Motor neuron (in vitro differentiated cells): Measurements from ENCODE around the gene PRKCE. TPM values are rescaled to one million over a fixed set of nuclear protein-coding genes. Genes with fewer than 3 reads are reported as not detected.

ENCODE experiments used
- ATAC-seq, 8 experiments: fragments of 200-7000 bp; cut with Tn5 transposase; replicated peaks in 6 of 8; 2 replicates each; pipeline ENCODE4 v1.8.0; 2021; ENCODE audit warnings: mild to moderate bottlenecking in 8 of 8, moderate library complexity in 8 of 8
- H3K27ac ChIP-seq, 2 donors: fragments of 250-450 bp; sonication (Bioruptor Pico); 2 replicates each; pipeline ENCODE4 v1.9.0; 2021; ENCODE audit warnings: antibody characterized with exemption in 2 of 2, mild to moderate bottlenecking in 2 of 2, moderate library complexity in 1 of 2
- H3K4me1 ChIP-seq, 2 donors: fragments of 250-450 bp; sonication (Bioruptor Pico); replicated peaks in 1 of 2; 2 replicates each; pipeline ENCODE4 v1.6.1; 2021; ENCODE audit warnings: antibody characterized with exemption in 2 of 2, mild to moderate bottlenecking in 2 of 2, moderate library complexity in 1 of 2
- H3K4me3 ChIP-seq, 5 donors: fragments of 250-450 bp; sonication (Bioruptor Pico); 2 replicates each; pipeline ENCODE4 v1.9.0; 2021; ENCODE audit warnings: antibody characterized with exemption in 5 of 5, mild to moderate bottlenecking in 5 of 5, moderate library complexity in 4 of 5
- WGBS, 10 experiments: fragments of 450-650 bp; shearing (Covaris generic); methylation state at CpG; one replicate each; pipeline ENCODE4 v1.0.0; 2022; 5-methylcytosine and 5-hydroxymethylcytosine counted together
- in situ Hi-C, 9 experiments: fragments of 400-800 bp; cut with MboI; loops; one replicate each; pipeline ENCODE4 v1.15.0; 2021; ENCODE audit warnings: low sequenced_read_pairs in 9 of 9, low pct_unique_long_range_greater_than_20kb in 2 of 9; ENCODE audit not compliant: unreplicated experiment in 9 of 9
- total RNA-seq, 8 experiments: library from RNA; unstranded; fragments of 300-600 nt; gene quantifications; 2 replicates each; pipeline versions ENCODE4 v1.2.3 to v1.2.4, GENCODE V29; 2022

The PRKCE gene
- total RNA-seq, 8 experiments from 2014 or later, result 7.3 to 23.0 (median 14.7) TPM

DNA sequence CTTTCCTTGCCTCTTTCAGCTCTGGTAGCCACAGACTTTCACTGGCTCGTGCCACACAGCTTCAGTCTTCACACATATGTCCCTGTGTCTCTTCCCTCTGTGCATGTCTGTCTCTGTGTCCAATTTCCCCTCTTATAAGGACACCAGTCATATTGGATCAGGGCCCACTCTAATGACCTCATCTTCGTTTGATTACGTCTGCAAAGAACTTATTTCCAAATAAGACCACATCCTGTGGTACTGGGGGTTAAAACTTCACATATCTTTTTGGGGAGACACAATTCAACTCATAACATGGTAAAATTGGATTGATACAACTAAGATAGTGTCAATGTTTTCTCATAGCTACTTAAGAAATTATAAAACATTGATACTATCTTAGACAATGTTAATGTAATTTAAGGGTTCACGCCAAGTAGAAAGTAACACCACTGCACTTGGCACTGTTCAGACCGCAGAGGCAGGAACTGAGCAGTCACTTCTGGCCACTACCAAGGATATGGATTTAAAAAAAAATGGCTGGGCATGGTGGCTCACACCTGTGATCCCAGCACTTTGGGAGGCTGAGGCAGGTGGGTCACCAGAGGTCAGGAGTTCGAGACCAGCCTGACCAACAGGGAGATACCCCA is 526.1 kb downstream of the PRKCE start:
- in situ Hi-C loops, result no loop called here
- H3K4me1 ChIP-seq, result no peaks in the 10 kb centered on the region
- H3K4me3 ChIP-seq, result no peak overlapping the region
- no peak for ATAC-seq
- no peak overlapping the region for H3K27ac ChIP-seq
- 77 to 100% (median 96%) methylated on average over 2 to 4 of the region's 6 CpGs; no CpG with 5 or more reads in 2 of the 10 experiments for WGBS, 10 experiments

DNA sequence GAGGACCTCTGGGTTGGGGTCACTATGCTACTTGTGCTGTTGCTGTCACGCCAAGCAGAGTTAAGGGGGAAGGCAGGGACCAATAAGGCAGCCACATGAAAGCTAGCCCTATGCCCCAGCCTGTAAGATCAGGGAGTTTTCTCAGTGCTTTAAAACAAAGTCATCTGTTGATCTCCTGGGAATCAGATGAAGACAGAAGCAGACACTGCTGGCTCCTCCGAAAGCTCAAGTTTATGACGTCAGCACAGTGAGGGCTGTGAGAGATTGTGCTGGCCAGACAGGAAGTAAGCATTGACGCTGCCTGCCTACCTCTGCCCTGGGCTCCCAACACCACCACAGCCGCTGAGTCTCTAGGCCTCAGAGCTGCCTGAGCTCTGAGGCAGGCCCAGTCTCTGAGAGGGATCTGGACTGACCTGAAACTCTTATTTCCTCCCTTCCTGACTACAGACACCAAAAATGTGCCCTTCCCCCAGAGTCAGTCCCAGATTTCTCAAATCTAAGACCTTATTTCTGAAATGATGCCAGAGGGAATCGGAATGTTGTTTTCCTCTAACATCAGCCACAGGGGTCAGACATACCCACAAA is 527.7 kb downstream of the PRKCE start:
- H3K4me3 ChIP-seq, result no peak overlapping the region
- in situ Hi-C loops, result no loop called here
- WGBS, 10 experiments, result 13 to 100% (median 67%) methylated on average over 1 to 6 of the region's 6 CpGs; no CpG with 5 or more reads in 1 of the 10 experiments
- H3K4me1 ChIP-seq, result no peaks in the 10 kb centered on the region
- ATAC-seq, result peak in 7 of 8 experiments; percentile 60 to 87 (median 81)
- no peak overlapping the region for H3K27ac ChIP-seq

DNA sequence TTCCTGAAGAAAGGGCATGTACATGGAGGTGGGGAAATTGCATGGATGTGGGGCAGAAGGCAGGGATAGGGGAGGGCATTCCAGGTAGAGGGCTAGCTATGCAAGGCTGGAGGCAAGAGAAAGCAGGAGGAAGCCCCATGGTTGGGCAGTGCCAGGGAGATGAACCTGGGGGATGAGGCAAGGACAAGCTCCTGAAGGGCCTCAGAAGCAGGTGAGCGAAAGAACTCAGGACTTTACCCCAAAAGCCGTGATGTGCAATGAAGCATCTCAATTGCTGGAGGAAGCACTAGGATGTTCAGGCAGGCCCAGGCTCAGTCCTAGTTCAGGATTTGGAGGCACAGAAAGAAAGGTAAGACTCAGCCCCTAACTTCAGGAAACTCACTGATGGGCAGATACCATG is 528.7 kb downstream of the PRKCE start:
- H3K27ac ChIP-seq, result no peak overlapping the region
- in situ Hi-C loops, result no loop called here
- H3K4me3 ChIP-seq, result no peak overlapping the region
- ATAC-seq, result no peak
- H3K4me1 ChIP-seq, result no peaks in the 10 kb centered on the region
- 100% methylated on average over 1 to 2 of the region's 2 CpGs; no CpG with 5 or more reads in 6 of the 10 experiments for WGBS, 10 experiments

DNA sequence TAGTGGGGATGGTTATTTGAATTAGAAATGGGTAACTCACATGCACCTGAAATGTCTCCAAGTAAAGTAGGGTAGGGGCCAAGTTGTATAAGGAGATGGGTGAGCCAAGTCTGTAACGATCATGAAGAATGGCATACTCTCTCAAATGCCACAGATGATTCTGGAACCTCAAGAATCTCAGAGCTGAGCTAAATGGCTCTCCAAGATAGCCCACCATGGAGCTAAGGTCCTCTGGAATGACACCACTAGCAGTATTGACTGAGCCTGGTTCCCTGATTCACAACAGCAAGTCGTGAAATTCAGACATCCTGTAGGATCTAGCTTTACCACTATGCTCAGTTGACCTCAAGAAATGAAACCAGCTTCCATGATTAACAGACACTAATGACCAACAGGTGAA is 529.8 kb downstream of the PRKCE start:
- no peak for ATAC-seq
- 70 to 100% (median 88%) methylated on average over 1 to 2 of the region's 2 CpGs; no CpG with 5 or more reads in 3 of the 10 experiments for WGBS, 10 experiments
- no peaks in the 10 kb centered on the region for H3K4me1 ChIP-seq
- H3K27ac ChIP-seq, result no peak overlapping the region
- no peak overlapping the region for H3K4me3 ChIP-seq
- in situ Hi-C loops, result no loop called here

DNA sequence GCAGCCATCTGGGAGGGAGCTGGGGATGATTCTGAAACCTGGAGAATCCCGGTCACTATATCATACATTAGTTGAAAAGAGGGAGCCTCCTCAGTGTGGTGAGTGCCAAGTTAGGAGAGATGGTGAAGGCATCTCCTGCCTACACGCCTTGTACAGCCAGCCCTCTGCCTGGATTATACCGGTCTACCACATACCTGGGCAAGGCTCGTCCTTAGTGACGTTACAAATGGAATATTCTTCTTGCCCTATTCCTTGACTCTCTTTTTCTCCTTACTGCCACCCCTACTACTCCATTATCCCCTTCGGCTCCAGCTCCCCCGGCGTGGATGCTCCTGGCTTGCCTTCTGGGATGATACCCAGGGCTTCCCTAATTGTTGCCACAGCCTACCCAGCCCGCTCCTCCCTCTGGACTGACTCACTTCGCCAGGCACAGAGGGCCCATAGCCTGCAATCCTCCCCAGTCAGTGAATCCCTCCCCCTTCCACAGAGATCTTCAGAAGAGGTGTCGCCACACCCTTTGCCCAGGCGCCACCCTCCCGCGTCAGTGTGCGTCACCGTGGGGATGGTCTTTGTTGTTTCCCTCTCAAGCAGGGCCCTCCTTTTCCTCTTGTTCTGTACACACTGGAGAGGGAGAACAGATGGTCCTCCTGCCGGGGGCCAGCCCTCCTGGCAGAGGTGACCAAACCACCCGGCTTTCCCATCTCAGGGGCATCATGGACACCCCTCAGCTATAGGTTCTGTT is 530.5 kb downstream of the PRKCE start:
- in situ Hi-C loops, result no loop called here
- WGBS, 10 experiments, result 60 to 100% (median 92%) methylated on average over 1 to 7 of the region's 18 CpGs; no CpG with 5 or more reads in 1 of the 10 experiments

DNA sequence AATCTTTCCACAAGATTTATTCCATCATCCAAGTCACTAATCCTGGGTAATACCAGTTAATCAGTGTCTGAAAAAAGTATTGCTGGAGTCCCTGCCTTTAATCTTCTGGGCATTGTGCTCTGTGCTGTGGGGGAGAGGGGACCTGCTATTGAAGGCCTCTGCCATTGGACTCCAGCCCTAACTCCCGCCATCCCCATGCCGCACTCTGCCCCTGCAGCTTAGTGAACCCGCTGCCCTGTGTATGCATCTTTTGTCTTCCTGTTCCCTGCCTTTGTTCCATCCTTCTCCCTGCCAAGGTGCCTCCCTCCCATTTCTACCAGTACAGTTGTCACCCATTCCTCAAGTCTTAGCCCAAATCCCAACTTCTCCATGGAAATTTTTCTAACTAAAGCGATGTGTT is 532.0 kb downstream of the PRKCE start:
- Histone ChIP-seq H3K27ac (no peak overlapping the region), H3K4me1 (no peaks in the 10 kb centered on the region), H3K4me3 (no peak overlapping the region)
- no peak for ATAC-seq
- in situ Hi-C loops, result no loop called here
- 88 to 100% (median 100%) methylated on average over 1 to 4 of the region's 4 CpGs; no CpG with 5 or more reads in 4 of the 10 experiments for WGBS, 10 experiments

More for the DNA sequence above, 530.5 kb downstream of the PRKCE start:
- ATAC-seq, result peak in 5 of 8 experiments; percentile 23 to 79 (median 47)
- H3K27ac ChIP-seq, result no peak overlapping the region
- no peak overlapping the region for H3K4me3 ChIP-seq
- H3K4me1 ChIP-seq, result no peaks in the 10 kb centered on the region

DNA sequence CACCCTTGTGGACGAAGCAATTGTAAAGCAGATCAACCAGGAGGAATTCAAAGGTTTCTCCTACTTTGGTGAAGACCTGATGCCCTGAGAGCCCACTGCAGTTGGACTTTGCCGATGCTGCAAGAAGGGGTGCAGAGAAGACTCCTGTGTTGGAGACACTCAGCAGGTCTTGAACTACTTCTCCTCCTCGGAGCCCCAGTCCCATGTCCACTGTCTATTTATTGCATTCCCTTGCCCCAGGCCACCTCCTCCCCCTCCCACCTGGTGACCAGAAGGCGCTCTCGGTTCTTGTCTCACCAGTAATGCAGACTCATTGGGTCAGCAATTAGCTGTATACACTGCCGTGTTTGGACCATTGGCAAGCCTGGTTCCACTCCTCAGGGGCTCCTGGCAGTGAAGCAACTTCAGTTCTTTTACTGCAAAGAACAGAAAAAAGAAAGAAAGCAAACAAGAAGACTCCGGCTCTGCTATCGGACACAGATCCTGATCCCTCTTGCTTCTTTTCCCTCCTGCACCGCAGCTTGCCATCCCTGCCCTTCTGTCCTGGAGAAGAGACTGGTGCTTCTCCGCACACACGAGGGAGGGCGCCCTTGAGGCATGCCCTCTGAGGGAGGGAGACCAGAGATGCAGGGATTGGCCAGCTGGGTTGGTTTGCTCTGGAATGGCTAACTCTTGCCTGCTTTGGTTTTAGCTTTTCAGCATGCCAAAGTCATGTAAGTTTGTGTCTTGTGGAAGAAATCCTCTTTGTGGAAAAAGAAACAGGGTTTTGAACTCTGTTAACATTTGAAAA is 533.5 kb downstream of the PRKCE start:
- WGBS, 10 experiments, result 67 to 100% (median 89%) methylated on average over 2 to 9 of the region's 12 CpGs; no CpG with 5 or more reads in 2 of the 10 experiments
- in situ Hi-C loops, result no loop called here
- no peak for ATAC-seq

DNA sequence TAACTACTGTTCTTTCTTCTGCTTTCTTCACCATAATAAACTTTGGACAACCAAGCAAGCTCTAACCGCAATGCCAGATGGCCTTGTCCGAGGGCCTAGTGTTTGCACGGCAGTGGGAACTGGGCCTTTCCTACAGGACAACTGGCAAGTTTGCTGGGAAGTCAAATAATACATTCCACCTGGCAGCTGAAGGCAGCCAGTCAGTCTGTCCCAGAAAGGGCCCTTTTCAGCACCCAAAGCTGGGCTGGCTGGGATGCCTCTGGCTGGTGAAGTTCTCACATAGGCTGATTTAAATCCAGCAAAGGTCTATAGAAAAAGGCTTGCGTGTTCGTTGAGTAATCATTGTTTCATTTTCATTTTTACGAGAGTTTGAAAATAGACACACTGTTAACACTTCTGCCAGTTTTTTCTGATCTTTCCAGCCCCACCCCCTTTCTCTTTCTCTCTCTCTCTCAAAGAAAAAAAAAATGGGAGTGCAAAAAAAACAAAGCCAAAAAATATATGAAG is 535.7 kb downstream of the PRKCE start:
- Histone ChIP-seq H3K4me3 (no peak overlapping the region), H3K4me1 (no peaks in the 10 kb centered on the region), H3K27ac (no peak overlapping the region)
- WGBS, 10 experiments, result 8 to 93% (median 81%) methylated on average over 3 to 6 of the region's 6 CpGs
- peak in 3 of 8 experiments; percentile 55 to 89 (median 75) for ATAC-seq
- in situ Hi-C loops, result no loop called here

More for the DNA sequence above, 533.5 kb downstream of the PRKCE start:
- Histone ChIP-seq H3K4me1 (no peaks in the 10 kb centered on the region), H3K27ac (no peak overlapping the region), H3K4me3 (no peak overlapping the region)

DNA sequence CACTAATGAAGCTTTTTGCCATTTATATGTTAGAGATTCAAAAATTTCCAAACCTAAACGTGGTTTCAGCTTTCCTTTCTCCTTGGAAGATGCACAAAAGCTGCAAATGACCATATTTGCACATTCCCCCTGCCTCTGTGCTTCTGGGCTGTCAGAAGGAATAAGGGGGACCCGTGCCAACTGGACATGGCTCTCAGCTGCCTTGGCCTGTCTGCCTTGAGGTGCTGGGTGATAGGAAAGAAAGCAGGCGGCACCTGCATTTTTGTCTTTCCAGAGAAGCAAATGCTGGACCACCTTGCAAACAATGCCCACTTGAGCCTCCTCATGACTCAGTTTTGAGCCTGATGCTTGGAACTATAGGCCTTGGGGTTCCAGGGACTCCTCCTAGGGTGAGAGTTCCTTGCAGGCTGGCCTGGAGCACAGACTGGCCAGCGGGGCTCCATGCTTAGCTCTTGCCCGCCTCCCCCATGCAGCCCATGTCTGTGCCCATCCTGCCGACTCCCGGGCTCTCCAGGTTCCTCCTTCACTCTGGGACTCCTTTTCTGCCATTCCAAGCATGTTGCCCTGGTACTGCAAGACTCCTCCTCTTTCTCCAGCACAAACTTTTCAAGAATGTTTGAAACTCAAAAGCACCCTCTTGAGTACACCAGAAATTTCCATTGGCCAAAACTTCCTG is 536.7 kb downstream of the PRKCE start:
- no peak for ATAC-seq
- 14 to 90% (median 79%) methylated on average over 1 to 5 of the region's 7 CpGs; no CpG with 5 or more reads in 1 of the 10 experiments for WGBS, 10 experiments
- in situ Hi-C loops, result no loop called here
- Histone ChIP-seq H3K27ac (no peak overlapping the region), H3K4me1 (no peaks in the 10 kb centered on the region), H3K4me3 (no peak overlapping the region)

DNA sequence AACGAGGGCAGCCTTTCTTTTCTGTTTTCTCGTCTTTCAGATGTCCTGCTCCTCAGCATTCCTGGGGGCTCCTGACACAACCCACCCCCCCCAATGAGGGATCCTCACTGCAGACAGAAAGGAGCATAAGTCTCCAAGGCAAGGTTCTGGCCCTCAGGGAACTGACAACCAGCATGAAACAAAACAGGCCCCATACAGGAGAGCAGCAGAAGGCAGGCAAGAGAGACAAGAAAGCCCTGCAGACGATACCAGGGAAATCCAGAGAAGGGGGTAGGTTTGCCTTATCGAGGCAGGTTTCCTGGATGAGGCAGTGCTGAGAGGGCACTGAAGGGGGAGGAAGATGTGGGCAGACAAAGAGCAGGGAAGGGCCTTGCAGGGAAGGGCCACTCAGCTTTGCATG is 541.9 kb downstream of the PRKCE start:
- Histone ChIP-seq H3K4me3 (no peak overlapping the region), H3K27ac (no peak overlapping the region), H3K4me1 (no peaks in the 10 kb centered on the region)
- no peak for ATAC-seq
- in situ Hi-C loops, result no loop called here
- WGBS, 10 experiments, result 0 to 100% (median 67%) methylated on average over 1 to 3 of the region's 4 CpGs; no CpG with 5 or more reads in 4 of the 10 experiments

DNA sequence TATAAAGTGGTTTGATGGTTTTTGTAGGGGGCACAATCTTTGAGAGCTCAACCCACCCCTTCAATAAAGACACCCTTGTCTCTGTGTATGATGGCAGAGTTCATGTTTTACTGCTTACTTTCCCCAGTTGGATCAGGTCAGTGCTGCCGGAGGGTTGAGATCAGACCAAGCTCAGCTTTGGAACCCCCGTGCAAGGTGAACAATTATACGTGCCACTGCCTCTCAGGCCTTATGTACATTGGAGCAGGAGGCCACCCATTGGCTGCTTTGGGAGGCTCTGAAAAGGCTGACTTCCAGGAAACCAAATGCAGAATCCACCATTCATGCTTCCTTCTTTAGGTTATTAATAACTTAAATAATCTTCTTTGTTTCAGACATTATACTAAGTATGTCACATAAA is 542.4 kb downstream of the PRKCE start:
- Histone ChIP-seq H3K27ac (no peak overlapping the region), H3K4me1 (no peaks in the 10 kb centered on the region), H3K4me3 (no peak overlapping the region)
- no peak for ATAC-seq
- in situ Hi-C loops, result no loop called here
- 40 to 100% (median 83%) methylated on average over 1 to 3 of the region's 3 CpGs; no CpG with 5 or more reads in 7 of the 10 experiments for WGBS, 10 experiments

DNA sequence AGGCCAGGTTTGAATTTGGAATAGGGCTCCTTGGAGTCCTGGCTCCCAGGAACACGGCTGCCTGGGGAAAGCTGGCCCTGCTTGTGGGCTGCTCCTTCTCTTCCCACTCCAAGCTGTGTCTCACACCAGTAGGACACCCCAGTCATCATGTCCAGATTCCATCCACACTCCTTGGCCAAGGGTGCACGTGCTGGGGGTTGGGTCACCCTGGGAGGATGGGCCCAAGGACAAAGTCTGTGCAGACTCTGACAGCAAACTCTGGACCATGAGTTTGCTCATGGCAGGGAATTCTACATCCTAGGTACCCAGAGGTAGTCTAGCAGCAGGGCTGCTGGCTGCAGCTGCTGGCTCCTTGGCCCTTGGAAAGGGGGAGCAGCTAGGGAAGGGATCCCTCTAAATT is 543.4 kb downstream of the PRKCE start:
- ATAC-seq, result no peak
- H3K27ac ChIP-seq, result no peak overlapping the region
- 20 to 71% (median 67%) methylated on average over 1 to 2 of the region's 2 CpGs; no CpG with 5 or more reads in 5 of the 10 experiments for WGBS, 10 experiments
- H3K4me1 ChIP-seq, result no peaks in the 10 kb centered on the region
- no peak overlapping the region for H3K4me3 ChIP-seq
- in situ Hi-C loops, result no loop called here
